Measurements from ENCODE around the gene GSC.
"Not testable (repeated sequence)": the region's sequence is repeated elsewhere in the genome, so short reads cannot be mapped to it uniquely, and the experiment has no call there.

Gene GSC

DNA sequence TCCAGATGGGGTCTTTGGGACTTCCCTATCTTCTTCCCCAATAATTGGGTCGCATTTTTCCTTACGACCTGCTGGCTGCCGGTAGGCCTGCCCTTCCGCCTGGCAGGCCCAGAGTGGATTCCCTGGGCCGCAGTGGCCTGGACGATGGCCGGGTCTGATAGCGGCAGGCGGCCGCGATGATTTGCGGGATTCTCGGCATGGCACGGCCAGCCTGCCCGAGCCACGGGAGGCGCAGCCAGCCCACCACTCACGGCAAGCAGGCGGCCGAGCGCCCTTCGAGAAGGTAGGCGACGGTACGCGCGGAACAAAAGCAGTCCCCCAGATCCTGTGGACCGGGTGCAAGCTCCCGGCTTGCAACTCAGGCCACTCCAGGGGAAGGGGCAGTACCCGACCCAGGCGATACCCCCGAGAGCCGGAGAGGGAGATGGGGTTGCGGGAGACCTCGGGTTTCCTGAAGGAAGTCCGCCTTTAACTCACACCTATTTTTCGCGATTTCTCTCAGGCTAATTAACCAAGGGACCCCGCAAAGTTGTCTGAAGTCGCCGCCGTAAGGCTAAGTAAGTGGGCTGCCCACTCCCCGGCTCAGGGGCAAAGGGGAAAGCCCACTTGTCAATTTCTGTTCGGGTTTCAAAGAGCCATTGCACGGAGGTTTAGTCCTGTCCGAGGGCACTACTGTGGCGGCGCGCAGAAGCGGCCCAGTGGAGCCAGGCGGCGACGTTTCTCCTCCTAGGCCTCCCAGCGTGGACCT, 1.4 kb upstream of the GSC start:
- DNase-seq, result no peak

DNA sequence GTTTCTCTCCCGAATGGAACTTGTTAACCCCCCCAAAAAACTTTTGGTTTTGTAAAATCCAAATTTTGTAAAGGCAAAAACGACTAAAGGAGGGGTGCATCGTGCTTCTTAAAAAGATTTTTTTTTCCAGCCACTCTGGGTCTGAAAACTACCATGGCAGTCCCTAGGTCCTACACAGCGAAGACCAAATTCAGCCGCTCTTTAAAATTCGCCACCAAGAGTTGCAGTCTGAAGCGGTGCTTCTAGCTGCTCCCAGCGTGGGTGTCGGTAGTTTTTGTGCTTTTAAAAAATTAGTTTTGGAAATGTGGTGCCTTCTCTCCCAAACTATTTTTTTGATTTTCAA, 873 bp upstream of the GSC start:
- DNase-seq, result no peak

DNA sequence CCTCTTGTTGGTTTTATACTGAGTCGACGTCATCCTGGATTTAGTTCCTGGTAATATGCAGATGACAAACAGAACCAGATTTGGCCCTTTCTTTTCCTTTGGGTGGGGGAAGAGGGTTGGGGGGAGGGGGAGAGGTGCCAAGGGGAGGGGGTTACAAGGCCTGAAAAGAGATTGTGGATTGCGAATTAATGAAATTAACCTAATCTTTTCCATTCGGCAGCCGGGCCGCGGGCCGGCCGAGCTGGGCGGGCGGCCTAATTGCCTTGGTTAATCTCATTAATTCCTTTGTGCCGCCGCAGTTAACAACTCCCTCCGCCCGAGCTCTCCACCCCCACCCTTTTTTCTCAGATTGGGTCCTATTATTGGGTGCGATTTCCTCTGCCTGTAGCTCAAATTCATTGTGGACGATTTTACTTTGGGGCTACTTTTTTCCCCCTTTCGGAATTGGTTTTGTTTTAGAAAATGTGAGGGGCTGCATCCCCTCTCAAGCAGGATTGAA, 387 bp upstream of the GSC start:
- DNase-seq, result no peak

DNA sequence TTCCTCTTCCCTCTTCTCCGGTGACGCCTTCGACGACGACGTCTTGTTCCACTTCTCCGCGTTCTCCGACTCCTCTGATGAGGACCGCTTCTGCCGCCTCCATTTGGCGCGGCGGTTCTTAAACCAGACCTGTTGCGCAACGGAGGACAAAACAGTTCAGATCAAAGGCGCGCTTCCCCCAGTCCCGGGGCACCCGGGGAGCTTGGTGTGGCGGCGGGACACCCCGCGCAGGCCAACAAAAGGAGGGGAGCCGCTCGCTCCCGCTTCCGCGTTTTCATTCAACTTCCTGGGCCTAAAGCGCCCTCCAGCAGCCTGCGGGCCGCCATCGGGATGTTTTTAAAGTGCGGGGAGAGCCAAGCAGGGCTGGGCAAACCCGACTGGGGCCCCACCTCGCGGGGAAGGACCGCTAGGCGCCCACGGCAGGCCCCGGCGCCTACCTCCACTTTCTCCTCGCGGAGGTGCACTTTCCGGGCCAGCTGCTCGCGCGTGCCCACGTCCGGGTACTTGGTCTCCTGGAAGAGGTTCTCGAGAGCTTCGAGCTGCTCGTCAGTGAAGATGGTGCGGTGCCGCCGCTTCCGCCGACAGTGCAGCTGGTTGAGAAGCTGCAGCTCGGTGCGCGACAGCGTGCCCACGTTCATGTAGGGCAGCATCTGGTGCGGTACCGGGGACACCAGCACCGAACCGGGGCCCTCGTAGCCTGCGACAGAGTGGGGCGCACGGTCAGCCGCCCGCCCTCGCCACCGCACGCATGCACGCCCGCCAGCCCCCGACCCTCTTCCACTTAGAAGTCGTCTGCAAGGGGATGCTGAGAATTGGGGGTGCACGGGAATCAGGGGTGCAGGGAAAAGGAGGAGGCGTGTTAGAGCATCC, 1.2 kb downstream of the GSC start:
- no peak for DNase-seq

DNA sequence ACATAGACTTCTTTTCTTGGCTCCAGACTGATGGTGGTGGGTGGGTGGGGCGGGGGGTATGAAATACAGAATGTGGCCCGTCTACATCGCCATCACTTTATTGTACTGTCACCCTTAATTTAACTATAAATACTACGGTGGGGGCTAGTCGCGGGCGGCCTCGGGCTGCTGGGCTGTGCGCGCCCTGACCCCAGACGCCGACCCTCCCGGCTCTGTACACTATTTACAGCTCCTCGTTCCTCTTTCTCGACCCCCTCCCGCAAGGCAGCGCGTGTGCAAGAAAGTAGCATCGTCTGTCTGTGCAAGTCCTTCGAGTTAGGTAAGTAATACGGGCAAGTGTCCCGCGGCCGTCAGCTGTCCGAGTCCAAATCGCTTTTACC, 1.8 kb downstream of the GSC start:
- DNase-seq, result no peak

DNA sequence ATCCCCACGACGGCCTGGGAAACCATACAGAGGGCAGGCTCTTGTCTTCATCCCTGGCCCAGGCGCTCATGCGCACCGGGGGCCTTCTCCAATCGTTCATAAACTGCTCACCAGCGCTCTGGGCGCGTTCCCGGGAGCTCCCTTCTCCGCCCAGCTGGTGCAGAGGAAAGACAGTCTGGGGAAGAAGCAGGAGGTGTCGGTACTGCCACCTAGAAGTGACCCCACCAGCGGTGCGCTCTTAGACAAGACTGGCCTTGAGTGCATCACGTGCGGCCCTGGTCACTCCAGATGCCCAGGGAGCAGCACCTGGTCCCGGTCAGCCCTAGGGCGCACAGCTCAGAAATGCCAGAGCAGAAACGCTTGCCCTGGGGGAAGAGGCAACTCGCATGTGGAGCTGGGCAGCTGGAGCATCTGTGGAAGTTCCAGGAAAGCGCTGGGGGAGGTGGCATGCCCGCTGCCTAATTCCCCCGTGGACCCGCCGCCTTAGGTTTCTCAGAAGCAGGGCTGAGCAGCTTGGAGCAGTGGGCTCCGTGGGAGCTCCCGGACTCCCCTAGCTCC, 2.5 kb downstream of the GSC start:
- DNase-seq, result no peak

DNA sequence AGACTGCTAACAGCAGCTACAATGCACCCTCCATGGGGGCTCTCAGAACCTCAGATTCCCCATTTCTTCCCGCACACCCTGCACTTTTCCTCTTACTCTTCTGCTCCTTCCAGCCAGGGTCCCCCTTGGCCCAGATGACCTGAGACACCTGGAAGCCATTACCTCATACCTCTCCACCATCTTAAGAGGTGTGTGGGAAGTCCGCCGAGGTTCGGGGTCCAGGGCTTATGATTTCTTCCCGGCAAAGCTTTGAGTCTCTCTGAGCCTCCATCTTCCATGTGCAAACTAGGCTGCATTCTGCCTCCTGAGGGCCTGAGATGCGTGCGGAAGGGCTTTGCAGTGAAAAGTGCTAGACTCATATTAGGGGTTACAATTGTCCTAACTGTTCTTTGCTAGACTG, 5.3 kb downstream of the GSC start:
- no peak for DNase-seq

DNA sequence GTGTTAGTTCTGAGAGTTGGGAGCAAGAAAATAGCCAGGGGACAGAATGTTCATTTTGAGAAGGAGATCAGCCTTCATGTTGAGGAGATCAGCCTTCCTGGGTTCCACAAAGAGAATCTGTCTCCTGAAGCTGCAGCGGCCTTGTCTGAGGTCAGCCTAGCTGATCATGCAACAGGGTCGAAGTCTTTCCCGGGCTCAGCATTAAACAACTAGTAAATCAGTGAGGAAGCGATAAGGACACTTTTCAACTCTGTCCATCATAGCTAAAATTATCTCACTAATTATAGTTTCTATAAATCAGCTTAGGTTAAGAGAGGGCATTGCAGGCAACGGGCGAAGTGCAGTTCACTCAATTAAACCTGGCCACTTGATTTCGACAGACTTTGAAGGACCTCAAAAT, 7.5 kb downstream of the GSC start:
- no peak for DNase-seq

DNA sequence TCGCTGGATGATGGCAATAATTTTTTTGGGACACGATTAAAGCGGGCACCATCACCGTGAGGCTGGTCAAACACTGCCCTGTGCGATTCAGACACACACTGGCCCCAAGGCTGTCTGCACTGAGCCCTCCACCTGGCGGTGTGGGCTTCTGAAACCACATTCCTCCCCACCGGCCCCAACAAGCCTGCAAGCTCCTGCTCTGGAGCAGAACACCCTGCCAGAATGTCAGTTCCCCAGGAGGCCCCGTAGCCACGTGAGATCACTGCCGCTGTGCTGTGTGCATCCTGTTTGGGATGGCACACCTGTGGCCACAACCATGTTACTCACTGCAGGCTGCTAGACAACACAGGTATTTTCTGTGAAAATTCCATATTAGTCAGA, 7.9 kb downstream of the GSC start:
- no peak for DNase-seq

DNA sequence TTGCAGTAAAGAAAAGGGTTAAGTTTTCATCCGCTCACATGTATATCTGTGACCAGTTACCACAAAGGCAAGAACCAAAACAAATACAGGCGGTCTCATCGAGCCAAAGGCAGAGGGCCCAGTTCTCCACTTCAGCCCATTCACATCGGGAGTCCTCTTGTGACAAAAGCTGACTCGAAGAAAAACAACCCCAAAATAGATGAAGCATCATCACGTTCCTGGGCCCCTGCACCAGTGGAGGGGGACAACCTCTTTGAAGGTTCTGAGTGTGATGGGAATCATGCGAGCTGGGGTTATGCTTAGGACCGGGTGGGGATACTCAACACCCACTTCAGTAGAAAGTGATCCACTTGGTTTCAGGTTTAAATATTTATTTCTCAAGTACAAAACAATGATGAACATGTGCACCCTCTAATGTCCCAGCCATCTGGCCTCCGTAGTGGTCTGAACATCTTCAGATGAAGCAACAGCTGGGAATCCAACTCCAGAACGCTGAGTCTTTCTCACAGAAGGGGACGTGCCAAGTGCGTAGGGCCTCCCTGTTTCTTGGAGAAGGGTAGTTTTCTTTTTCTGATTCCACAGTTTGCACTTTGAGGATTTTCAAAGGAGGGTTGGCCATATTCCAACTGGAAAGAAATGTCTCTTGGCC, 8.4 kb downstream of the GSC start:
- DNase-seq, result no peak

DNA sequence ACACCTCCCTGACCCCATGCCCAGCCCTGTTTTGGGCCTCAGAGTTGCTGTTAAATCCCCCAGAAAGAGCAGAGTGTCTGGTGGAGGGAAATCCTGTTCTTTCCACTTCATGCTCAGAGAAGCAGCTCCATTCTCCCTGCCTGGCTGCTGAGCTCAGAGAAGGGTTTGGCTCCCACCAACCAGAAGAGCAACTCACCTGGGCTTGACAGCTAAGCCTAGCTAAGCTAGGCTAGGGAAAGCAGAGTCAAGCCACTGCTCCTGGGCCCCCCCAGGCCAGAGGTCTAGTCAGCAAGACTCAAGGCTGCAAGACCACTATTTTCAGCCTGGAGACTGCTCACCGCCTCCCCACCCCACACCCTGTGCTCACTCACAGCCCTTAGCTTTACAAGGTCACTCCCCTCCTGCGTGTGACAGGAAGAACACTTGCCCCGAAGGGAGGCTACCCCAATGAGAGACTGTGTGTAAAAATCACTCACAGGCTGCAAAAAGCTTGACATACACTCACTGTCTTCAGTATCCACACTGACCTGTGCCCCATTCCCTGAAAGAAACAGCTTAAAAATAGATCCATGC, 13.5 kb downstream of the GSC start:
- DNase-seq, result no peak

DNA sequence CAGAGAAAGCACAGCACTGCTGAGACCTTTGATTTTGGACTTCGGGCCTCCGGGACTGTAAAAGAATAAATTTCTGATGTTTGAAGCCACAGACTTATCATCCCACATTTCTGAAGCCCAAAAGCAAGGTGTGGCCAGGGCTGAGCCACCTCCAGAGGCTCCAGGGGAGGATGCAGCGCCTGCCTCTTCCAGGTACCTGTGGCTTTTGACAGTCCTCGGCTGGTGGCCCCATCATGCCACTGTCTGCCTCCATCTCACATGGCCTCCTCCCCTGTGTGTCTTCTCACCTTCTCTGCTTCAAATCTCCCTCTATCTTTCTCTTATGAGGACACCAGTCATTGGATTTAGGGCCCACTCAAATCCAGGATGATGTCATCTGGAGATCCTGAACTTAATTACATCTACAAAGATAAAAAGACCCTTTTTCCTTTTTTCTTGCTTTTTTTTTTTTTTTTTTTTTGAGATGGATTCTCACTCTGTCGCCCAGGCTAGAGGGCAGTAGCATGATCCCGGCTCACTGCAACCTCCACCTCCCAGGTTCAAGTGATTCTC, 15.4 kb downstream of the GSC start:
- DNase-seq, result no peak

DNA sequence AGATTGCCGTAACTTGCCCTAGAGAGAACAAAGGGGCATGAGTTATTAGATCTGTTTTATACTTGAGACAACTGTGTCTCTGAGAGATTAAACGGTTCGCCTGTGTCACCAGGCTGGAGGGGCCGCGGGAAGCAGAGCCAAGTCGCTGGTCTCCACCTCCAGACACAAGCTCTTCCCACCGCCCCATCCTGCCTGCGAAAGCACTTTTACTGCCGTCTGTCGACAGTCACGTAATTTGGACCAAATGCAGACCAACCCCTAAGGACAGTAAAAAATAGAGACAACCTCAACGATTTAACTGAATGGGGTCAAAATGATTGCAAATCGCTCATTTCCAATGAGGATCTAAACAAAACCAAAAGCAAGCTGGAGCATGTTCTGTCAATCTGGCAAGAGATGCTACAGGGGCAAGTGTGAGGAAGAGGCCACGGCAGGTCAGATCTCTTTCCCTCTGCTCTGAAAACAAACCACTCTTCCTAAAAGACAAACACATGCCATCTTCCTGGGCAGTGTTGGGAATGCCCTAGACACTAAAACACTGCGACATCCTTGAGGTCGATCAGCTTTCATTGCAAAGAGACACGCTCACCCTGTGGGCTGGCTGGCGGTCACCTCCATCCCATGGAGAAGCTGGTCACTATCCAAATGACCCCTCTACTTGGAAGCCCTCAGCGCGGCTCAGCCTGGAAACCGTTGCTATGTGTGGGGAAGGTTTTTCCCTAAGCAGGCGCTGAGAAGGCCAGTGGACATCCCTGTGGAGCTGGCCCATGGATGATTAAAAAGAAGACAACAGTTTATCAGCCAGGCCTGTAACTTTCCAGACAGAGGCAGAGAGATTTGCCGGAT, 17.1 kb downstream of the GSC start:
- DNase-seq, result no peak

DNA sequence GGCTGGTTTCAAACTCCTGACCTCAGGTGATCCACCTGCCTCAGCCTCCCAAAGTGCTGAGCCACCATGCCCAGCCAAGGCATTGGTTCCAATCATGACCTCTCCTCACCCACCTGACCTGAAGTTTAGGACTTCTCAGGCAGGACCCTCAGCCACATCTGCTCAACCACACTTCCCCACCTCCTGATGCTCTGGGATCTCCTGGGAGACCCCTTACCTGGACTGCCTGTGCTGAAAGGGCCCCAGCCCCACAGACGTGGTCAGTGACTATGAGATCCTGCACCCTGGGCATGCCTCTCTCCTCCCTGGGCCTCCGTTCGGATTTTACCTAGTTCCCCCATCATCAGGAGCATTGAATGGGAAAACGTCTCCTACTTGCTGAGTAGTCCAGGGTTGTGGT, 18.0 kb downstream of the GSC start:
- DNase-seq, result no peak

DNA sequence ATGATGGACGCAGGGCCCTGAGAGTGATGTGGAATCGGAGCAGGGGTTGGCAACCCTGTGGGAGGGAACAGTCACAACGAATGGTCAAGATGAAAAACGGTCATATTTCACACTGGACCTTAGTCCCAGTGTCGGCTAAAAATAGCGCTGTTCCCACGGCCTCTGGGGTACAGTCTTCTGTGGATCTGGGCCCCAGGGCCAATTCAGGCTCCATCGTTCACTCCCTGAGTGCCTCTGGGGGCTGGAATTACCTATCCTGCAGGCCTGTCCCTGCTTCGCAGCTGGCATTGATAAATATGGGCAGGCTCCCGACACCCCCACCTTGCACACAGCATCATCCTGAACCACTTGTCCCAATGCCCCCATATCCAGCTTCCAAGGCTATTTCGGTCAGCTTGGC, 18.6 kb downstream of the GSC start:
- DNase-seq, result no peak

DNA sequence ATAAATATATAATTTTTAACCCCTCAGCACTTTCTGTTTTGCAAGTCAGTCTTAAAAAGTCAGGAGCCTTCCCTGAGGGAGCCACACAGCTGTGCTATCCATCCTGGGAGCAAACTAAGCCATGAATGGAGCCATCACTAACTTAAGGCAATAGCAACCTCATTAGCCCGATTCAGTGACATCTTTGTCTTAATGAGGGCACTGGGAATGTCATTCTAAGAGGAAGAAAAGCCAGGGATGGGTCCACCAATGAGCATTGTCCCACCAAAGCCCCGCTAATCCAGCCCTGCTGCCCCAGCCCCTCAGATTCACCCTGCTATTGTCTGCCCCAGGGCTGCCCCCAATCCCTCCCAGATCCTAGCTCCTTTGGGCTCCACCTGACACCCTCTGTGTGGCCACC, 19.5 kb downstream of the GSC start:
- DNase-seq, result no peak

DNA sequence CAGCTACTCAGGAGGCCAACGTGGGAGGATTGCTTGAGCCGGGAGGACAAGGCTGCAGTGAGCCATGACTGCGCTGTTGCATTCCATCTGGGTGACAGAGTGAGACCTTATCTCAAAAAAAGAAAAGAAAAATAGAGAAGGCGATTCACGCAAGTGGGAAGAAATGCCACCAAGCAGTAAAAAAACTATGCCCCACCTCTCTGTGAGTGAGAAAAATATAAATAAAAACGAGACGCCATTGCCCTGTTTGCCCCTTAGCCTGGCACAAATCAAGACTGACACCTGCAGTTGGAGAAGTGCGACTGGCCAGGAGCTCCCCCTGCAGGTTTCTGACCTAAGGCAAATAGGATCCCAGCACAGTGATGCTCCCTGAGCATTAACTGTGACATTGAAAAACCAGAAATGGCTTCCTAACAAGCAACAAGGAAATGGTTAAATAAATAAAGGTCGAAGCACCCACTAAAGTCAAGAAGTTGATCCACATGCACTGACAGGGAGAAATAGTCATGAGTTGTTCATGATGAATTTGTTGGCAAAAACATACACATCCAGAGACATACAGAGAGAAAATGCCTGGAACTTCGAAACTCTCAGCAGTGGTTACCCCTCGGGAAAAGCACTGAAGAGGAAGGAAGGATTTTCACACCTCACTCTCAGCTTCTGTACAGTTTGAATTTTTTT, 21.1 kb downstream of the GSC start:
- no peak for DNase-seq

DNA sequence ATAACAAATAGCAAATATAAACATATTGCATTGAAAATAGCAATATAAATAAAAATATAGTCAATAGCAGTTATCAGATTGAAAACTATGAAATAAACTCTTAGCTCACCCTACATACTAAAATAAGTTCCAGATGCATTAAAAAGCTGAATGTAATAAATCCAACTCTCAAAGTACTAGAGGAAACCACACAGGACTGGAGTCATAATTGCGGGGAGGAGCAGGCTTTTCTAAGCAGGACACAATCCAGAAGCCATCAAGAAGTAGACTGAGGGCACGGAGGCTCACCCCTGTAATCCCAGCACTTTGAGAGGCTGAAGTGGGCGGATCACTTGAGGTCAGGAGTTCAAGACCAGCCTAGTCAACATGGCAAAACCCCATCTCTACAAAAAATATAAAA, 22.2 kb downstream of the GSC start:
- DNase-seq, result no peak

DNA sequence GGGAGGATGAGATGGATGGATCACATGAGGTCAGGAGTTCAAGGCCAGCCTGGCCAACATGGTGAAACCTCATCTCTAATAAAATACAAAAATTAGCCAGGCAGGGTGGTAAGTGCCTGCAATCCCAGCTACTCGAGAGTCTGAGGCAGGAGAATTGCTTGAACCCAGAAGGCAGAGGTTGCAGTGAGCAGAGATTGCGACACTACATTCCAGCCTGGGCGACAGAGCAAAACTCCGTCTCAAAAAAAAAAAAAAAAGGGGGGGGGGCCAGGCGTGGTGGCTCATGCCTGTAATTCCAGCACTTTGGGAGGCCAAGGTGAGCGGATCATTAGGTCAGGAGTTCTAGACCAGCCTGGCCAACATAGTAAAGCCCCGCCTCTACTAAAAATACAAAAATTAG, 22.8 kb downstream of the GSC start:
- DNase-seq, result not testable (repeated sequence)

DNA sequence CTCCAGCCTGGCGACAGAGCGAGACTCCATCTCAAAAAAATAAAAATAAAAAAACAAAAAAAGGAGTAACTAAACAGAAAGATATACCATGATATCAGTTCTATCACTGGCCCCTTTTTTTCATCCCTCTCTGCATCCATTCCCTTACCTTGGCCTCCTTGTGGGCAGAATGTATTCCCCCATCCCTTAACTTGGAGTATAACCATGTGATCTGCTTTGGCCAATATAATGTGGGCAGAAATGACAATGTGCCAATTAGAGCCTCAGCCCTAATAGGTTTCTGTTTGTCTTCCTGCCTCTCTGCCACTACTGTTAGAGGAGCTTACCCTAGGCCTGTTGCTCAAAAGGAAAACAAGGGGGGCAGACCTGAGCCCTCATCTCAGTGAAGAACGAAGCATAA, 23.8 kb downstream of the GSC start:
- DNase-seq, result no peak

DNA sequence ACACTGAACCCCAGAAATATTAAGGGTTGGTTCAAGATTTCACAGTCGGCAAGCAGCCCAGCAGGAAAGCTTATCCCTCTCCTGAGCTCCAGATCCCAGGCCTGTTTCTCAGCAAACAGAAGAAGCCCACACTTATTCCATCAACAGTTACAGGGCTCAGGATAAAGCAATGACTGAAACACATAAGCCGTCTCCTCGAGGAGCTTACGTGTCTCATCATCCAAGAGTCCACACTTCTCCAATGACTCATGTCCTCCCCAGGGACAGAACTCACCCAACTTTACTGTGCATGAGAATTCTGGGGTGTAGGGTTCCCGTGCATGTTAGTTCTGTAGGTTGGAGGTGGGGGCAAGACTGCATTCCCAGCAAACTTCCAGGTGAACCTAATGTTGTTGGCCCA, 31.2 kb downstream of the GSC start:
- DNase-seq, result no peak
